Neural progenitor cell (in vitro differentiated cells): Measurements from ENCODE around the gene CAMKK1.

Source experiments
- CTCF ChIP-seq: fragments of 200-600 bp; sonication (generic); IDR thresholded peaks from 2 replicates; pipeline ENCODE4 v1.5.1; 2017; ENCODE audit warnings: antibody characterized with exemption, mild to moderate bottlenecking
- EZH2 ChIP-seq: fragments of 200-600 bp; sonication (generic); IDR thresholded peaks from 2 replicates; pipeline ENCODE4 v1.6.1; 2017; ENCODE audit warnings: antibody characterized with exemption, mild to moderate bottlenecking, moderate library complexity

- TF ChIP-seq EZH2 (no peak), CTCF (no peak)
Measured at GRCh38 chr17:3848229-3848835, 44.5 kb downstream of the CAMKK1 start.
